ACHN (cell line): ENCODE measurements around the gene NUP214.
A peak's percentile ranks its signal among the peaks of the same experiment; 100 is the strongest.
"Not testable (repeated sequence)": the region's sequence is repeated elsewhere in the genome, so short reads cannot be mapped to it uniquely, and the experiment has no call there.

Experiments
- DNase-seq: peaks from one replicate; pipeline ENCODE4 v3.0.0-alpha.2; 2015
- in situ Hi-C: cut with HindIII; loops from 2 replicates; pipeline ENCODE4 v1.10.0; 2017; ENCODE audit warnings: low sequenced_read_pairs, low pct_ligation_motif_present, low pct_unique_long_range_greater_than_20kb

Gene NUP214

DNA sequence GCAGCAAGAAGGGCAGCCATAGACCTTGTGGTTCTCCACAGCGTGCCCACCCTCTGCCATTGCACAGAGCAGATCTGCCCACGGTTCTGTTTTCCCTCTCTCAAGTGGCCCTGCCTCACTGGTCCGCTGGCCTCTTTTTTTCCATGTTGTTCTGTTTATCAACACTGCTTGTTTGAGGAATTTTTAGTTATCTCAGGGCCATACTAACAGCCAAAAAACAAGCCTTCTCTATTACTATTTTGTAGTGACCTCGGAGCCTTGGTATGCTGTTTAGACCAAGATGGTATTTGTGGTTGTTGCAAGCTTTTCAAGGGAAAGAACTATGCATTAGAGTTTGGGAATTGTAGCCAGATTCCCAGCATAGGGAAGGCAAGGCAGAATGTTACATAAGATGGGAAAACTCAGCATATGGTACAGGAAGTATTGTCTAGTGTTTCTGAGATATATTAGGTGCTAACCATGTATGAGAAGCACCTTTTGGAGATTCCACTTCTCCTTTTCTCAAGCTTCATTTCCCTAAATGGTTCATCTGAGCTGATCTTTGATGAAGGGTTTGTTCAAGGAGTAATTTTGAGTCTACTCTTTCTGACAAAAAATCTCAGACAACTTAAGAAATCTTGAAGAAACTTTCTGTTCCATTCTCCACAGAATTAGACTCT, 54.3 kb downstream of the NUP214 start:
- in situ Hi-C loops: no loop called here
- DNase-seq: peak; percentile 60

DNA sequence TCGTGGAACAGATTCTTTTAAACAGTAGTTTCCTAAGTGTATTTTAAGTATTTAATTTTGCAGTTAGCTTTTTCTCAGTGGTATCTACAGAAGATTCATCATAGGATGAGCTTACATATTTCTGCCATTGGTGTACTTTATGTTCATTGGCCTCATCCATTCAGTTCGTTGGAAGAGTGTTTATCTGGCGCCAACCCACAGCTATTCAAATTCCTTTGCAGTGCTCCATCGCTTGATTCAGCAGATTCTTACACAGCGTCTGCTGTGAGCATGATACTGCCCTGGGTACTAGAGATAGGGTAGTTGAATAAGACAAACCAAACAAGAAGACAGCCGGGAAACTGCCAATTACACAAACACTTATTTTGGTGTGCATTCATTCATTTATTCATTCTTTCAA, 55.1 kb downstream of the NUP214 start:
- no peak for DNase-seq
- in situ Hi-C loops: no loop called here

DNA sequence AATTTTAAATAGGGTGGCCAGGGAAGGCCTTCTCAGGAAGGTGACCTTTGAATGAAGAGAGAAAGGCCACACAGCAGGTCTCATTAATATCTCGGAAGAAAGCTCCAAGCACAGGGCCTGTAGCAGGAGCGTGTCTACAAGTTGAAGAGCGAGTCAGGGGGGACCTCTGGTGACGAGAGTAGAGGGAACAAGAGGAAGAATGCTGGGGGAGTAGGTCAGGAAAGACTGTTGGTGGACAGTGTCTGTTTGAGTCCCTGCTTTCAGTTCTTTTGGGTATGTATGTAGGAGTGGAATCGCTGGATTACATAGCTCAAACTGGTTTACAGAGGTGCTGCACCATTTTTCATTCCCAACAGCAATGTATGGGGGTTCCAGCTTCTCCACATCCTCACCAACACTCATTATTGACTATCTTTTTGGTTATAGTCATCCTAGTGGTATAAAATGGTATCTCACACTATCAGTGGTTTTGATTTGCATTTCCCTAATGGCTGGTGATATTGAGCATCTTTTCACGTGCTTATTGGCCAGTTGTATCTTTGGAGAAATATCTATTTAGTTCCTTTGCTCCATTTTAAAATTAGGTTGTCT, 55.8 kb downstream of the NUP214 start:
- in situ Hi-C loops: no loop called here
- DNase-seq: no peak

DNA sequence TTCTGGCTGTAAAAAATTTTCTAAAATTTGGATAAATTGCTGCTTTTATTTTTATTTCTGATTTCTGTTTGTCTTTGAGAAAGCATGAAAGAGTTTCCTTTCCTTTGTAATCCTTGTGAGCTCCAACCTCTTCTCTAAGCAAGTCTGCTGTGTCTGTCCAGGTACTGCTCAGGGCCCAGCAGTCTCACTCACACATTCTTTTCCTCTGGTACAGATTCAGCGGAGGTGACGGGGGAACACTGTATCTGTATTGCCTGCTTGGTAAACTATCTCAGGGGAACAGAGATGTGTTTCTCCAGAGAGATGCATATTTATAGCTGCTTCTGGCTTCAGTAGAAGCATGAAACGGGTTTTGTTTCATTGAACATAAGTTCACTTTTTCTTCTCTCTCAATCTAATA, 60.5 kb downstream of the NUP214 start:
- in situ Hi-C loops: no loop called here
- DNase-seq: no peak

DNA sequence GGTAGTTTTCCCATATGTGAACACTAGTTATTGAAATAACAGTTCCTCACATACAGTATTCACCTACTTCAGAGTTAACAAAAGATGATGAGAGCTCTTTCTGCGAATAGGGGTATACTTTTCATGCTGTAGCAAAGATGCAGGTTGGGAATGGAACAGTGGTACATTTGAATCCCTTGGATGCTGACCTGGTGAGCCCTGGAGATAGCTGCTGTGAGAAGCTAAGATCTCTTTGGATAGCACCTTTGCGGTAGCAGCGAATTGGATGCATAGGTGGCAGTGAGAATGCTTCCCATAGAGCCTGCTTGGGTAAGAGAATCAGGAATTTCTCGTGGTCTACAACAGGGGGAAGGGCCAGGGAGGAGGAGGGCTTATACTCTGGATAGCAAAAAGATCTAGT, 61.2 kb downstream of the NUP214 start:
- no peak for DNase-seq
- in situ Hi-C loops: no loop called here

DNA sequence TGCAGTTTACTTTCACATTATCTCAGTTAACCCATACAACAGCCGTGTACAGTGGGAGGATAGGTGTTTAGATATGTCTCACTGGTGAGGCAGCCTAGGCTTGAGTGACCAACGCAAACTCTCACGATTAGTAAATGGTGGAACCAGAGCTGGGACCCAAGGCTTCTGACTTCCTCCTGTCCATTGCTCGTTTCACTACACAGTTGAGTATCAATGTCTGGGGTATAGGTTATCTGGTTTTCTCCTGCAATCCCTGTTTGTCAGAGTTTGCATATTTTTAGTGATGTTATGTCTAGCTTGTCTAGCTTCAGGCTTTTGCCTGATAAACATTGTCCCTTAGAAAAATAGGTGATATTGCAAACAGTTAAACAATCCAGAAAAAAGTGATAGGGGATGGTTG, 62.6 kb downstream of the NUP214 start:
- in situ Hi-C loops: no loop called here
- no peak for DNase-seq

DNA sequence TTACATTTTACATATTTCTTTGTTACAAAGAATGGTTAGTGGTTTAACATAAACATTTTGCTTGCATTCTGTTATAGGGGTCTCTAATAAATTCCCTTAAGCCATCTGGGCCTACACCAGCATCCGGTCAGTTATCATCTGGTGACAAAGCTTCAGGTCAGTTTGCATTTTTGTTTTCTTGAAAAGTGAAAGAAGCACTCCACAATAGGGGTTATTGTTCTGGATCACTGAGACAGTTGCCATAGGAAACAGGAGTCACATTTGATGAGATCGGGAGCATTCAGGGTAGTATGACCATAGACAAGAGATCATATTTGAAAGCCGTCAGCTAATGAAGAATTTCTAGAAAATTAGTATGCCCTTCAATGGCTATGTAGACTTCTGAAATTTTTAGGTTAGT, 63.6 kb downstream of the NUP214 start:
- in situ Hi-C loops: no loop called here
- no peak for DNase-seq

DNA sequence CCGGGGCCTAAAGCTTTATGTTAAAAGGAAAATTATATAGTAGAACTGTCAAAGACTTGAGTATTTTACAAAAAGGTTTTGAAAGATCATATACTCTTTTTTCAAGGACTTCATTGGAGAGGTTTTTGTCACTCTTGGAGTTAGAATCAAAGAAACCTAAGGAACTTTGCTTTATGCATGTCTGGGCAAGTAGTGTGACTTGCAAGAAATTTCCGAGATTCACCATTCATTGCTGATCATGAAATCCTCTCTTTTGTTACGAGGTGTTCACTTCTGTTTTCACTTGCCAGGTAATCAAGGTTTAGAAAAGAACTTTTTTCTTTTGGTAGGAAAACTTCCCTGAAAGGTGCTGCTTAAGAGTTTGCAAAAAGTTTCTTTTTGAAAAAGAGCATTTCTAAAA, 64.8 kb downstream of the NUP214 start:
- in situ Hi-C loops: no loop called here
- DNase-seq: no peak

DNA sequence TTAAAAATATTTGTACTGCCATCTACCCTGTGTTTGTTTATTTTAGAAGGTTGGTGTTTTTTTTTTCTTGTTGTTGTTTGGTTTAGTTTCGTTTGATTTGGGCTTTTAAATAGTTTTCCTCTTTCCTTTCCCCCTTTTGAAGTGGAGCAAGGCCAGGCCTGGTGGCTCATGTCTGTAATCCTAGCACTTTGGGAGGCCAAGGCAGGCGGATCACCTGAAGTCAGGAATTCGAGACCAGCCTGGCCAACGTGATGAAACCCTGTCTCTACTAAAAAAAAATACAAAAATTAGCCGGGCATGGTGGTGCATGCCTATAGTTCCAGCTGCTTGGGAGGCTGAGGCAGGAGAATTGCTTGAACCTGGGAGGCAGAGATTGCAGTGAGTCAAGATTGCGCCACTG, 65.6 kb downstream of the NUP214 start:
- DNase-seq, in situ Hi-C loops: not testable (repeated sequence)

DNA sequence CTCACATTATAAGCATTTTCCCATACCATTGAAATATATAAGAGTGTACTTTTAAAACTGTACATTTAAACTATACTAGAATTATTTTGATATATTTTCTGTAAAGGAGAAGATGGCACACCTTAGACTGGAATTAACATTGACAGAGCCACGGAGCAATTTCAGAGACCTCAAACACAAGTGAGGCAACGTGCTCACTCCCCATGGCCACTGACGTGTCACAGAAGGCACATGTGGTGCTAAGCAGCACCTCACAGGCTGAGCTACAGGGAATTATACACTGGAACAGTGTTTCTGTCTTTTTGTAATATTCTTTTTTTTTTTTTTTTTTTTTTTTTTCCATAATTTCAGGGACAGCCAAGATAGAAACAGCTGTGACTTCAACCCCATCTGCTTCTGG, 66.5 kb downstream of the NUP214 start:
- no peak for DNase-seq
- in situ Hi-C loops: no loop called here

DNA sequence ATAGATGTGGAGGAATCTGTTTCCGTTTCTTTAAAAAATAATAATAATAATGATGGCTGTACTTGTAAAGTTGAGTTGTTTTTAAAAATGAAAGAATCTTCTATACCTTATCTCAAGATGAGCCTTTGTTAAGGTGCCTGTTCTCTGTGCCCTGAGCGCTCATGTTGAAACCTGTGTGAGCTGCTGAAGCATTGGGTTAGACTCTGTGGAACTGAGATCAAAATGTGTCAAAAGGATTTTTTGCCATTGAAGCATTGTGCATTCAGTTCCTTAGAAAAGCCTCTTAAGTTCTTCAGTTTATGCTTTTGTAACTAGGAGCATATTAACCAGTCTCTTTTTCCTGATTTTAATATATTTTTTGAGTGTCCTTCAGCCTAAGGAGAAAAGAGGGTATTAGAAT, 67.7 kb downstream of the NUP214 start:
- in situ Hi-C loops: no loop called here
- no peak for DNase-seq

DNA sequence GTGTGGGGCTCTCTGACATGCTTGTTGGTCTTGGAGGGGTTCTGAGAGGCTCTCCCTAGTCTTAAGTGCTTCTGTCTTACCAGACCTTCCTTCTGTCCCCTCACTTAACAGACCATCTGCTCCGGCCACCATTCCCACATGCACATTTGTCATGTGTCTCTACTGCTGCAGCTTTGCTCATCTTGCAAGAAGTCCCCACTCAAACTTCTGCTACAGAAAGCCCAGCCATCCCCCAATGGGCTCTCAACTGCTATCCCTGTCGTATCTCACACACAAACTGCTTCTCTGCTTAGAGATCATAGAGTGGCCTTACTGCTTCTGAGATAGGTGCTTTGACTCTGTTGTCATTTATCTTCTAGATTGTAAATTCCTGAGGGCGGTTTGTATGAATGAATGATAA, 69.4 kb downstream of the NUP214 start:
- in situ Hi-C loops: no loop called here
- DNase-seq: no peak

DNA sequence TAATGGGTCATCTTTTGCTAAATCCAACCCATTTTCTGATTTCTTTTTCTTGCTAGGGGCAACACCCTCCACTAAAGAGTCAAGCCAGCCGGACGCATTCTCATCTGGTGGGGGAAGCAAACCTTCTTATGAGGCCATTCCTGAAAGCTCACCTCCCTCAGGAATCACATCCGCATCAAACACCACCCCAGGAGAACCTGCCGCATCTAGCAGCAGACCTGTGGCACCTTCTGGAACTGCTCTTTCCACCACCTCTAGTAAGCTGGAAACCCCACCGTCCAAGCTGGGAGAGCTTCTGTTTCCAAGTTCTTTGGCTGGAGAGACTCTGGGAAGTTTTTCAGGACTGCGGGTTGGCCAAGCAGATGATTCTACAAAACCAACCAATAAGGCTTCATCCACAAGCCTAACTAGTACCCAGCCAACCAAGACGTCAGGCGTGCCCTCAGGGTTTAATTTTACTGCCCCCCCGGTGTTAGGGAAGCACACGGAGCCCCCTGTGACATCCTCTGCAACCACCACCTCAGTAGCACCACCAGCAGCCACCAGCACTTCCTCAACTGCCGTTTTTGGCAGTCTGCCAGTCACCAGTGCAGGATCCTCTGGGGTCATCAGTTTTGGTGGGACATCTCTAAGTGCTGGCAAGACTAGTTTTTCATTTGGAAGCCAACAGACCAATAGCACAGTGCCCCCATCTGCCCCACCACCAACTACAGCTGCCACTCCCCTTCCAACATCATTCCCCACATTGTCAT, 72.0 kb downstream of the NUP214 start:
- in situ Hi-C loops: no loop called here
- DNase-seq: no peak

DNA sequence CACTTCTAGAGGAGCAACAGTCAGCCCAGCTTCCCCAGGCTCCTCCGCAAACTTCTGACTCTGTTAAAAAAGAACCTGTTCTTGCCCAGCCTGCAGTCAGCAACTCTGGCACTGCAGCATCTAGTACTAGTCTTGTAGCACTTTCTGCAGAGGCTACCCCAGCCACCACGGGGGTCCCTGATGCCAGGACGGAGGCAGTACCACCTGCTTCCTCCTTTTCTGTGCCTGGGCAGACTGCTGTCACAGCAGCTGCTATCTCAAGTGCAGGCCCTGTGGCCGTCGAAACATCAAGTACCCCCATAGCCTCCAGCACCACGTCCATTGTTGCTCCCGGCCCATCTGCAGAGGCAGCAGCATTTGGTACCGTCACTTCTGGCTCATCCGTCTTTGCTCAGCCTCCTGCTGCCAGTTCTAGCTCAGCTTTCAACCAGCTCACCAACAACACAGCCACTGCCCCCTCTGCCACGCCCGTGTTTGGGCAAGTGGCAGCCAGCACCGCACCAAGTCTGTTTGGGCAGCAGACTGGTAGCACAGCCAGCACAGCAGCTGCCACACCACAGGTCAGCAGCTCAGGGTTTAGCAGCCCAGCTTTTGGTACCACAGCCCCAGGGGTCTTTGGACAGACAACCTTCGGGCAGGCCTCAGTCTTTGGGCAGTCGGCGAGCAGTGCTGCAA, 72.8 kb downstream of the NUP214 start:
- no peak for DNase-seq
- in situ Hi-C loops: no loop called here

DNA sequence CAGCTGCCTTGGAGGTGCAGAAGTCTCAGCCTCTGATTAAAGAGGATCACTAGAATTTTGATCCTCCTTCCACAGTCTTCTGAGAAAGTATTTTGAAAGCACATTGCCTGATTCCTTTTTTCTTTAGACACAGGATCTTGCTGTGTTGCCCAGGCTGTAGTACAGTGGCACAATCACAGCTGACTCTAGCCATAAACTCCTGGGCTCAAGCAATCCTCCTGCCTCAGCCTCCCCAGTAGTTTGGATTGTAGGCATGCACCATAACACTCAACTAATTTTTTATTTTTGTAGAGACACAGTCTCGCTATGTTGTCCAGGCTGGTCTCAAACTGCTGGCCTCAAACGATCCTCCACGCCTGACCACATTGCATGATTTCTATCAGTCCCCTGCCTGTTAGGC, 76.5 kb downstream of the NUP214 start:
- in situ Hi-C loops: no loop called here
- no peak for DNase-seq

DNA sequence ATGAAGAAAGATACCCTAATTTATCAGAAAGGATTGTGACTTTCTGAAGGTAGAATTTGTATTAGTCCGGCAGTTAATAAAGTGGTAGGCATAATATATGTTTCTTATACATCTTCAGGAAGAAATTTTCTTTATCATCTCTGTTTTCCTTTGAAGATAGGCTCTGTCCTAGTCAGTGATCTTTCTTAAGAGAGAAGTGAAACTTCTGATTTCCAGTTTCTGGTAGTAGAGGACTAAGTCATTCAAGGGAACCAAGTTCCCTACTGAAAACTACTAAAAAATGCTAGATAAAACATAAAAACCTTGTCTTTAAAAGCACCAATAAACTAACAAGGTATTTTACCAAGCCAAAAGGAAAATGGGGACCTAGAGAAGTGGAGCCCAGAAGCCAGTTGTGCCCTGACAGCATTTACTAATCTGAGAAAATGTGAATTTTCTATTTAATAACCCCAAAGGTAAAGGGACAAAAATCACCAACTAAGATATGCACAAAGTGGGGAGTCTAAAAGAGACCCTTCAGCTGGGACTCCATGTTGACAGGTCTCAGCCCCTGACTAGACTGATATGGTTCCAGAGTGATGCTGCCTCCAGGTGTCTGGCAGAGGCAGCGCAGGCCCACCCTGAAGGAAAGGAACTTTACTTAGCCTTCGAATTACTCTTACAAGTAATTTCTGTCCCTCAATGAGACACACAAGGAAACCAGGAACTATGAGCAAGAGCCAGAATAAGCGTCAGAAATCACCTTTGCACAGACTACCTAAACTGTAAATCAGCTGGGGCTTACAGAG, 78.2 kb downstream of the NUP214 start:
- in situ Hi-C loops: no loop called here
- peak; percentile 11 for DNase-seq

DNA sequence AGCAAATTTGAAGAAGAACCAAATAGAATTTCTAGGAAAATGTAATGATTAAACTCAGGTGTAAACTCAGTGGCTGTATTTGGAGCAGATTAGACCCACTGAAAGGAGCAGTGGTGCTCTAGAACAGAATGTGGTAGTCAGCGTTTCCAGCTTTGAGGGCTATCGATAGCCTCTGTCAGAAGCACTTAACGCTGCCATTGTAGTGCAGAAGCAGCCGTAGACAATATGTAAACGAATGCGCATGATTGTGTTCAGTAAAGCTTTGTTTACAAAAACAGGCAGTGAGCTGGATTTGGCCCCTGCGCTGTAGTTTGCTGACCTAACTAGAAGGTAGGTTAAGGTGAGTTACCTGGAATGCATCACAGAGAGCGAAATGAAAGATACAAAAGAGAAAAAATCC, 78.9 kb downstream of the NUP214 start:
- DNase-seq: no peak
- in situ Hi-C loops: no loop called here

DNA sequence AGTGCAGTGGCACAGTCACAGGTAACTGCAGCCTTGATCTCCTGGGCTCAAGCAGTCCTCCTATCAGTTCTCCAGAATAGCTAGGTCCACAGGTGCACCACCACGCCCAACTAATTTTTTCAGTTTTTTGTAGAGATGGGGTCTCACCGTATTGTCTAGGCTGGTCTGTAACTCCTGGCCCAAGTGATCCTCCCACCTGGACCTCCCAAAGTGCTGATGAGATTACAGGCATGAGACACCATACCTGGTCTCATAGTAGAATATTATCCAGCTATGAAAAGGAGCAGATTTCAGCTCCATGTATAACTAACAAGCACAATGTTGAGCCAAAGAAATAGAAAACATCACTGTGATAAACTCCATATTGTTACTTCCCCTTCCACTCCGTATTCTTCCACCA, 81.1 kb downstream of the NUP214 start:
- no peak for DNase-seq
- in situ Hi-C loops: no loop called here

DNA sequence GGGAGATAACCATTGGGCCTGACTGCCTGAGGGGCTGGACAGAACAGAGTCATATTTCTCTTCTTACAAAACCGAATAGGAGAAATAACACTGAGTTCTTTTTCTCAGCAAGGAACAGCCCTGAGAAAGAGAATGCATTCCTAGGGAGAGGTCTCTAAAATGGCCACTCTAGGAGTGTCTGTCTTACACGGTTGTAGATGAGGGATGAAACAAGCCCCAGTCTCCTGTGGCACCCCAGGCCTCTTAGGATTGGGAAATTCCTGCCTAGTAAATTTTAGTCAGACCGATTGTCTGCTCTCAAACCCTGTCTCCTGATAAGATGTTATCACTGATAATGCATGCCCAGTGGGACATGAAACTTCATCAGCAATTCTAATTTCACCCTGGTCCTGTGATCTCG, 86.5 kb downstream of the NUP214 start:
- in situ Hi-C loops, DNase-seq: not testable (repeated sequence)
